OCI-M1 (cell line): ENCODE results near the gene SND1.

Experiments
- DNase-seq: peaks from one replicate; lab custom pipeline; 2025; lab: John Stamatoyannopoulos, UW

SND1 gene

GRCh38 chr7:127831318-127832219 lies 179.6 kb downstream of the SND1 start:
- DNase-seq: no peak

DNA sequence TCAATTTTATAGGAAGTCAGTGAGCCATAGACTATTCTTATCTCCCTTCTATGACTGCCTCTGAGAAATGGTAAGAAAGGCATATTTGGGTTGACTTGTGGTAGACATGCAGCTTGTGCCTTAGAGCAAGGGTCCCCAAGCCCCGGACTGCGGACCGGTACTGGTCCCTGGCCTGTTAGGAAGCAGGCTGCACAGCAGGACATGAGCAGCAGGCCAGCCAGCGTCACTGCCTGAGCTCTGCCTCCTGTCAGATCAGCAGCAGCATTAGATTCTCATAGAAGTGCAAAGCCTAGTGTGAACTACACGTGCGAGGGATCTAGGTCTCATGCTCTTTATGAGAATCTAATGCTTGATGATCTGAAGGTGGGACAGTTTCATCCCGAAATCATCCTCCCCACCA lies 180.6 kb downstream of the SND1 start:
- no peak for DNase-seq

GRCh38 chr7:127833641-127834040 lies 181.6 kb downstream of the SND1 start:
- peak; percentile 6 for DNase-seq

DNA sequence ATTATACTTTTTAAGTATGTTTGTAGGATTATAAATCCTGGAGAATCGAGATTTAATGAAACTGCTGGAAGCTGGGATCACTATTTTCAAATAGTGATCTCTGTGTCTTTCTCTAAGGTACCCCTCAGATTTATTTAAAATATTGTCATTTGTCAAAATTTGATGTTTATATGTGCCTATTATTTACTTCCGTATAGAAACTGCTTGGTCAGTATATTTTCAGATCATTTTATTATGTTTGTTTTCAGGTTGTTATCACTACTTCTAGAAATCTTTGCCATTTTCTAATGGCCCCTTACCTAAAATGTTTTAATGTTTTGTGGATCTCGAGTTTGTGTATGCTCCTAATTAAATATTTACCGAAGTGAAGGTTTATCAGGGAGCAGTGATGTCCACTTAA lies 183.7 kb downstream of the SND1 start:
- no peak for DNase-seq

- peak; percentile 55 for DNase-seq
These were observed 185.9 kb downstream of the SND1 start for GRCh38 chr7:127837816-127838410.

- DNase-seq: no peak
These were observed 186.9 kb downstream of the SND1 start for GRCh38 chr7:127838816-127839415.

DNA sequence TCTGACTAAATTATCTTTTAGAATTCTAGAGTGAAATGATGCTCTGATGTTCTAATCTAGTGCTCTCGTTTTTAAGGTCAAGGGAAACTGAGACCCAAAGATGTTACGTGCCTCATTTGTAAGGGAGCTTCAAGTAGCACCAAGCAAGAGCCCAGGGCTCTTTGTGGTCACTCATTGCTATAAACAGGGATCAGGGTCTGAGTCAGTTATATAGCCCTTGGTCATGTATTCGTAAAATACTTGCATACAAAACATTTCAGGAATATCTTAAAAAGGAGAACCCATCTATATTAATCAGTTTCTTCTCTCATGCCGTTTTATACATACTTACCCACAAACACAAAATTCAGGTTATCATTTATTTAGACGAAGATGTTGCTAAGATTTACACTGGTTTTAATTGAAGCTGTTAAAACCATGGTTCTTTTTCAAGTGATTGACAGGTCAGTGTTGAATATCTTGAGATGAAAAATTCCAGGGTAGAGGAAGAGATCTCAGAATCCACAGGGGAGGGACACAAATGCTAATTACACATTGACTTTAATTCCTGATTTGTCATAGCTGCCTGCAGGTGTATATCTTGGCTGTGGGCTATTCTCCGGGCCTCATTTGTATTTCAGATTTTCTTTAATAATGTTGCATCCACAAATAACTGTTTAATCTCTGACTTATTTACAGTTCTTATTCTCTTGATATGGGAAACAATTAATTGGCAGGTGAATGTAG lies 188.4 kb downstream of the SND1 start:
- no peak for DNase-seq

DNA sequence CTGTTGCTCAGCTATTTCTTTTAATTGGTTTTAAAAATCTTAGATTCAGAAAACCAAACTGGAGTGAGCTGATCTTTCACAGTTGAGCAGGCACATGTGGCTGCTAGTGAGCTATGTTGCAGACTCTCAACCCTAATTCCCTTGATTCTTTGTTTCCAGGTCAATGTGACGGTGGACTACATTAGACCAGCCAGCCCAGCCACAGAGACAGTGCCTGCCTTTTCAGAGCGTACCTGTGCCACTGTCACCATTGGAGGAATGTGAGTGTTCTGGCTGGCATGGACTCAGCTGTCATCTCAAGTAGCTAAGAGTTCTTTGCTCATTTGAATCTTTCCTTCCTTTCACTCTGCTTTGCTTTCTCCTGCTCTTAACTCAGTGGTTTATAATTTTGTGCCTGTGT lies 192.2 kb downstream of the SND1 start:
- DNase-seq: no peak

DNA sequence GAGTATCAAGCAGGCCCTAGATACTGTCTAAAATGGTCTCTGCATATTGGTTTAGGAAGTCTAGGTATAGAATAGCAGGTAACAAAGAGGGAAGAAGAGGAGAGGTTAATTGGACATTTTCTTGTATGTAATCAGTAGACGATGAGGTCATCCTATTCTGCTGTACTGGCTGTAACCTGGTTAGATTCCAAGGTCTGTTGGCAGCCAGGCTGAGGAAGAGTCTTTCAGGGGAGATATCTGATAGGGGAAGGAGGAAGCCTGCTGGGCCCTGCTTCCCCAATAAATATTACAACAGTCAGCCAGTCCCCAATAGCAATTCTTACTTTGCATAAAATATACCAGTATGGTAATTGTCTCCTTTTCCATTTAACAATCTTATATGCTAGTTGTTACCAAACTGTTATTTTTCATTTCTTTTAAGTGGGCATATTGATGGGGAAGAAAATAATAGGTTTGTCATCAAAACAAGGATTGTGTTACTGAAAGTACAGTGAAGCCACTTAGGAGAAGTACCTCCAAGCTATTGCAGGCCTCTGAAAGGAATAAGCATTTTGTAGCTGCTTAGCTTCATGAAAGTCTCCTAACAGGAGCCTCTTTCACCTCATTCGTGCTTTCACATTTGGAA lies 192.8 kb downstream of the SND1 start:
- peak; percentile 53 for DNase-seq

- no peak for DNase-seq
These were observed 193.7 kb downstream of the SND1 start for GRCh38 chr7:127845522-127846214.

- no peak for DNase-seq
These were observed 195.6 kb downstream of the SND1 start for GRCh38 chr7:127847641-127848040.

DNA sequence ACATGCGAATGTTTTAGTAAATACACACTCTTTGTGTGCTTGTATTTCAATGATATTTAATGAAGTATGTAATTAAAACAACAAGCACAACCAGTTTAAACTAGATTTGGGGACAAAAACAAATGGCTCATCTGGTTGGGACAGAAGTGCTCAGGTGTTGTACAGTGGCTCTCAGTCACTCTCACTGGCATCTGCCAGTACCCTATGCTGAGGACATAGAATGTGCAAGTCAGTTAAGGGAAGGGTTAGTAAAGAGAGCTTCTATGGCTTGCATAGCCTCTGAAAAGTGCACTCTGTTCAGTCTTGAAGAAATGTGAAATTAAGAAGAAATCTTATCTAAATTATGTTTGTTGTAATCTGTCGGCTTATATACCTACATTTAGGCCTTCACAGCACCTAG lies 196.2 kb downstream of the SND1 start:
- DNase-seq: no peak

DNA sequence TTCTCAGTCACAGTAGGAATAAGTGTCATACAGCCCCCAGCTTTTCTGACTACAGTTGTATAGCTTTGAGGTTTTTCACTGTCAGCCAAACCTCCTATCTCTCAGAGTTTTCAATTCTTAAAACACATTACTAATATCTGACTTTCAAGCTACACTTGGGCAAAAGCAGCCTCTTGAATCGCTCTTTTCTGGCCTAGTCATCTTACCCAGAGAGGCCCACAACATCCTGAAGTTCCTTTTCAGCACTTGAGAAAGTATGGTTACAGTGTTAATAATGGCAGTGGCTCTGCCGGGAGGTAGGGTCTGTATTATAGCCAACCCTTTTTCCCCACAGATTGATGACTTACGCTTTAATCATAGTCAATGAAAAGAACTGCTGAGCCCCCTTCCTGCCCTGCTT lies 198.2 kb downstream of the SND1 start:
- no peak for DNase-seq

GRCh38 chr7:127854383-127854782 lies 202.4 kb downstream of the SND1 start:
- DNase-seq: no peak

GRCh38 chr7:127857464-127857841 lies 205.5 kb downstream of the SND1 start:
- no peak for DNase-seq

- DNase-seq: no peak
These were observed 206.3 kb downstream of the SND1 start for GRCh38 chr7:127858091-127858914.

DNA sequence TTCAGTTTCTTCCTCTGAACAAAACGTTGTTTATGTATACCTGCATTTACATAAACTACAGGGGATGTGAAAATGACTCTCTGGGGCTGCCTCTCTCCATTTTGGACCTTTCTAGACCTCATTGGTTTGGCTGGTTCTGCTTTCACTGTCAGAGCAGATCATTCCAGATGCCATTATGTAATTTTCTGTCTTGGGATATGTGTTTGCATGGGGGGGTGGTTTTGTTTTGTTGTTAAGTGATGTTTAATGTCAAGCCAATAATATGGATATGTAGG lies 206.9 kb downstream of the SND1 start:
- DNase-seq: no peak

- no peak for DNase-seq
These were observed 207.3 kb downstream of the SND1 start for GRCh38 chr7:127859330-127859729.

GRCh38 chr7:127862525-127862924 lies 210.5 kb downstream of the SND1 start:
- no peak for DNase-seq

GRCh38 chr7:127863082-127863481 lies 211.1 kb downstream of the SND1 start:
- no peak for DNase-seq

GRCh38 chr7:127865466-127865865 lies 213.5 kb downstream of the SND1 start:
- peak; percentile 52 for DNase-seq
